ENCODE data around the gene RNF43. TPM values are rescaled to one million over a fixed set of nuclear protein-coding genes. Genes with fewer than 3 reads are reported as not detected.
A peak's percentile ranks its signal among the peaks of the same experiment; 100 is the strongest.

The RNF43 gene
- total RNA-seq, 3 donors from 2014 or later: 8.5 to 19.0 TPM; not detected in 1

- Histone ChIP-seq H3K27me3 (no peaks in the 10 kb centered on the region), H3K4me3 (no peak overlapping the region), H3K36me3 (no peaks in the 10 kb centered on the region), H3K27ac (no peak overlapping the region), H3K4me1 (no peaks in the 10 kb centered on the region), H3K9me3 (no peaks in the 10 kb centered on the region)
- intact Hi-C loops (cut with DNase I; ENCODE audit: low total_unique reads): no loop called here
- DNase-seq (ENCODE audit: low spot score in 2 of 2): no peak
- TF ChIP-seq POLR2A (IDR thresholded peaks at IDR 0.05) (no peak), CTCF (IDR thresholded peaks at IDR 0.05) (no peak), POLR2AphosphoS5 (IDR thresholded peaks at IDR 0.05) (no peak)
Observed at GRCh38 chr17:58394534-58395223, 22.7 kb downstream of the RNF43 start.

GRCh38 chr17:58391302-58391984, 25.9 kb downstream of the RNF43 start:
- DNase-seq (ENCODE audit: low spot score in 2 of 2): peak; percentile 41 to 85
- Histone ChIP-seq H3K27me3 (no peaks in the 10 kb centered on the region), H3K4me1 (no peaks in the 10 kb centered on the region), H3K36me3 (no peaks in the 10 kb centered on the region), H3K4me3 (no peak overlapping the region), H3K27ac (peak overlapping the region; percentile 6 to 40), H3K9me3 (no peaks in the 10 kb centered on the region)
- TF ChIP-seq CTCF (IDR thresholded peaks at IDR 0.05): no peak
- intact Hi-C loops (cut with DNase I; ENCODE audit: low total_unique reads): no loop called here

GRCh38 chr17:58390884-58391283, 26.4 kb downstream of the RNF43 start:
- Histone ChIP-seq H3K27me3 (no peaks in the 10 kb centered on the region), H3K4me1 (no peaks in the 10 kb centered on the region), H3K4me3 (no peak overlapping the region), H3K9me3 (no peaks in the 10 kb centered on the region), H3K27ac (peak overlapping the region; percentile 6 to 40), H3K36me3 (no peaks in the 10 kb centered on the region)
- no peak for DNase-seq (ENCODE audit: low spot score in 2 of 2)
- TF ChIP-seq POLR2AphosphoS5 (IDR thresholded peaks at IDR 0.05) (no peak), CTCF (IDR thresholded peaks at IDR 0.05) (no peak), POLR2A (IDR thresholded peaks at IDR 0.05) (no peak)
- intact Hi-C loops (cut with DNase I; ENCODE audit: low total_unique reads): no loop called here

- no peaks in the 10 kb centered on the region for H3K27me3 ChIP-seq
- intact Hi-C loops (cut with DNase I; ENCODE audit: low total_unique reads): no loop called here
- H3K27ac ChIP-seq: peak overlapping the region; percentile 1 to 8
Observed at GRCh38 chr17:58388302-58389190, 28.8 kb downstream of the RNF43 start.

More at GRCh38 chr17:58388302-58389190, 28.8 kb downstream of the RNF43 start:
- Histone ChIP-seq H3K36me3 (no peaks in the 10 kb centered on the region), H3K9me3 (no peaks in the 10 kb centered on the region), H3K4me3 (no peak overlapping the region), H3K4me1 (no peaks in the 10 kb centered on the region)
- no peak for TF ChIP-seq POLR2AphosphoS5 (IDR thresholded peaks at IDR 0.05)
- no peak for TF ChIP-seq POLR2A (IDR thresholded peaks at IDR 0.05)
- no peak for TF ChIP-seq CTCF (IDR thresholded peaks at IDR 0.05)
- DNase-seq (ENCODE audit: low spot score in 2 of 2): no peak
